GM13977 (cell line): ENCODE results near the gene CNTN4.

Experiments
- DNase-seq: peaks from one replicate; pipeline ENCODE4 v3.0.0; 2012; ENCODE audit warnings: low spot score
- CTCF ChIP-seq: IDR thresholded peaks from 2 replicates; pipeline ENCODE4 v1.5.1; 2012; ENCODE audit warnings: mild to moderate bottlenecking, control low read depth; ENCODE audit not compliant: insufficient read depth; ENCODE audit errors: extremely low read depth, missing control alignments
- in situ Hi-C: fragments of 300-500 bp; cut with MboI; formaldehyde crosslinking; loops from one replicate; pipeline ENCODE4 v1.12.0; 2022; ENCODE audit warnings: low sequenced_read_pairs, low pct_unique_long_range_greater_than_20kb, mixed read lengths, inconsistent platforms; ENCODE audit not compliant: unreplicated experiment

The CNTN4 gene

GRCh38 chr3:2458816-2459215 lies 360.1 kb downstream of the CNTN4 start:
- in situ Hi-C loops: no loop called here
- no peak for DNase-seq
- no peak for TF ChIP-seq CTCF

GRCh38 chr3:2465842-2466241 lies 367.2 kb downstream of the CNTN4 start:
- in situ Hi-C loops: no loop called here
- DNase-seq: no peak
- no peak for TF ChIP-seq CTCF

GRCh38 chr3:2468816-2469215 lies 370.1 kb downstream of the CNTN4 start:
- DNase-seq: no peak
- in situ Hi-C loops: no loop called here
- no peak for TF ChIP-seq CTCF

GRCh38 chr3:2476996-2477395 lies 378.3 kb downstream of the CNTN4 start:
- in situ Hi-C loops: no loop called here
- TF ChIP-seq CTCF: no peak
- no peak for DNase-seq

GRCh38 chr3:2477620-2478019 lies 379.0 kb downstream of the CNTN4 start:
- no peak for TF ChIP-seq CTCF
- in situ Hi-C loops: no loop called here
- no peak for DNase-seq

- no peak for DNase-seq
- in situ Hi-C loops: no loop called here
- no peak for TF ChIP-seq CTCF
Measured at GRCh38 chr3:2484162-2485026, 385.7 kb downstream of the CNTN4 start.
